HEK293 (cell line): ENCODE results near the gene LMNA.
A peak's percentile ranks its signal among the peaks of the same experiment; 100 is the strongest.

Source experiments
- CTCF ChIA-PET: fragments of 350-600 bp; formaldehyde crosslinking; extraction: SDS; loops from one replicate; lab custom pipeline; 2021; ENCODE audit warnings: antibody characterized with exemption; lab: Yijun Ruan, JAX
- POLR2A ChIA-PET: fragments of 300-600 bp; formaldehyde crosslinking; extraction: SDS; loops from one replicate; lab custom pipeline; 2020; ENCODE audit warnings: antibody characterized with exemption, inconsistent platforms; lab: Yijun Ruan, JAX
- H3K27ac ChIP-seq: fragments of 200-500 bp; sonication (Bioruptor generic); 2 replicates; pipeline ENCODE4 v1.5.1; 2014; ENCODE audit warnings: low read depth, low read length, control low read depth, inconsistent platforms; ENCODE audit errors: extremely low read depth
- H3K36me3 ChIP-seq, 2 experiments: fragments of 200-500 bp in 1 of 2; sonication (Bioruptor generic) in 1 of 2; 1 replicate in 1 of 2; 2 replicates in 1 of 2; pipeline ENCODE4 v1.5.1; 2014 to 2017; ENCODE audit warnings: inconsistent platforms in 2 of 2, low read length in 2 of 2; ENCODE audit not compliant: control insufficient read depth in 2 of 2, insufficient read depth in 1 of 2
- H3K4me1 ChIP-seq: fragments of 200-500 bp; sonication (Bioruptor generic); 2 replicates; pipeline ENCODE4 v1.5.1; 2014; ENCODE audit warnings: mild to moderate bottlenecking, low read length, inconsistent platforms; ENCODE audit not compliant: control insufficient read depth, insufficient read depth
- H3K4me3 ChIP-seq: 2 replicates; pipeline ENCODE4 v1.5.1; 2011; ENCODE audit warnings: low read depth, mild to moderate bottlenecking, control low read depth, low read length, moderate library complexity
- H3K9me3 ChIP-seq: fragments of 200-500 bp; sonication (Bioruptor generic); 2 replicates; pipeline ENCODE4 v1.5.1; 2014; ENCODE audit warnings: low read depth, low read length, inconsistent platforms; ENCODE audit not compliant: control insufficient read depth, insufficient read depth
- GLIS1 ChIP-seq: fragments of 450-650 bp; formaldehyde crosslinking; IDR thresholded peaks from 2 replicates; pipeline ENCODE4 v1.5.1; 2016; ENCODE audit warnings: missing biosample characterization, missing genetic modification characterization
- SALL2 ChIP-seq: fragments of 450-650 bp; formaldehyde crosslinking; IDR thresholded peaks from 2 replicates; pipeline ENCODE4 v1.5.0; 2017; ENCODE audit warnings: missing biosample characterization, mild to moderate bottlenecking, missing genetic modification characterization, borderline replicate concordance
- TCF7L2 ChIP-seq: IDR thresholded peaks from 2 replicates; pipeline ENCODE4 v1.6.1; 2011; ENCODE audit warnings: low read depth, mild to moderate bottlenecking, inconsistent platforms, low read length, moderate library complexity, borderline replicate concordance
- ZNF112 ChIP-seq: fragments of 450-650 bp; formaldehyde crosslinking; IDR thresholded peaks from 2 replicates; pipeline ENCODE4 v1.5.0; 2017; ENCODE audit warnings: missing biosample characterization, missing genetic modification characterization
- ZNF169 ChIP-seq: fragments of 450-650 bp; formaldehyde crosslinking; IDR thresholded peaks from 2 replicates; pipeline ENCODE4 v1.5.1; 2016; ENCODE audit warnings: missing biosample characterization, missing genetic modification characterization
- ZNF223 ChIP-seq: fragments of 450-650 bp; formaldehyde crosslinking; IDR thresholded peaks from 2 replicates; pipeline ENCODE4 v1.5.1; 2016; ENCODE audit warnings: missing biosample characterization, missing genetic modification characterization
- ZNF24 ChIP-seq: fragments of 450-650 bp; formaldehyde crosslinking; IDR thresholded peaks from 2 replicates; pipeline ENCODE4 v1.5.1; 2016; ENCODE audit warnings: missing biosample characterization, missing genetic modification characterization
- ZNF416 ChIP-seq: fragments of 450-650 bp; formaldehyde crosslinking; IDR thresholded peaks from 2 replicates; pipeline ENCODE4 v1.5.1; 2016; ENCODE audit warnings: missing biosample characterization, missing genetic modification characterization
- ZNF48 ChIP-seq: fragments of 450-650 bp; formaldehyde crosslinking; IDR thresholded peaks from 2 replicates; pipeline ENCODE4 v1.5.1; 2016; ENCODE audit warnings: missing biosample characterization, missing genetic modification characterization
- ZNF529 ChIP-seq: fragments of 450-650 bp; formaldehyde crosslinking; IDR thresholded peaks from 2 replicates; pipeline ENCODE4 v1.5.1; 2017; ENCODE audit warnings: missing genetic modification characterization, missing biosample characterization; ENCODE audit not compliant: insufficient replicate concordance
- ZNF600 ChIP-seq: fragments of 450-650 bp; formaldehyde crosslinking; IDR thresholded peaks from 2 replicates; pipeline ENCODE4 v1.5.1; 2016; ENCODE audit warnings: missing biosample characterization, missing genetic modification characterization
- ZNF670 ChIP-seq: fragments of 450-650 bp; formaldehyde crosslinking; IDR thresholded peaks from 2 replicates; pipeline ENCODE4 v1.5.1; 2016; ENCODE audit warnings: missing biosample characterization, missing genetic modification characterization, low read depth
- ZNF747 ChIP-seq: fragments of 450-650 bp; formaldehyde crosslinking; IDR thresholded peaks from 2 replicates; pipeline ENCODE4 v1.5.1; 2016; ENCODE audit warnings: missing biosample characterization, missing genetic modification characterization
- ZNF837 ChIP-seq: fragments of 450-650 bp; formaldehyde crosslinking; IDR thresholded peaks from 2 replicates; pipeline ENCODE4 v1.5.1; 2016; ENCODE audit warnings: missing biosample characterization, missing genetic modification characterization
- ZSCAN23 ChIP-seq: fragments of 450-650 bp; formaldehyde crosslinking; IDR thresholded peaks from 2 replicates; pipeline ENCODE4 v1.5.1; 2016; ENCODE audit warnings: missing biosample characterization, missing genetic modification characterization
- TF ChIP-seq, protein P1 (sequence below): fragments of 450-650 bp; formaldehyde crosslinking; IDR thresholded peaks from 2 replicates; pipeline ENCODE4 v1.5.1; 2016; ENCODE audit warnings: missing biosample characterization, missing genetic modification characterization
- TF ChIP-seq, protein P2 (sequence below): fragments of 450-650 bp; formaldehyde crosslinking; IDR thresholded peaks from 2 replicates; pipeline ENCODE4 v1.5.1; 2016; ENCODE audit warnings: missing biosample characterization, missing genetic modification characterization
- TF ChIP-seq, protein P3 (sequence below): fragments of 450-650 bp; IDR thresholded peaks from 2 replicates; pipeline ENCODE4 v1.5.1; 2018; ENCODE audit warnings: missing biosample characterization, mild to moderate bottlenecking, missing genetic modification characterization
- TF ChIP-seq, protein P4 (sequence below): fragments of 450-650 bp; formaldehyde crosslinking; IDR thresholded peaks from 2 replicates; pipeline ENCODE4 v1.5.1; 2016; ENCODE audit warnings: missing biosample characterization, missing genetic modification characterization
- TF ChIP-seq, protein P5 (sequence below): fragments of 450-650 bp; formaldehyde crosslinking; IDR thresholded peaks from 2 replicates; pipeline ENCODE4 v1.5.1; 2017; ENCODE audit warnings: missing biosample characterization, missing genetic modification characterization
- TF ChIP-seq, protein P6 (sequence below): fragments of 450-650 bp; formaldehyde crosslinking; IDR thresholded peaks from 2 replicates; pipeline ENCODE4 v1.5.1; 2016; ENCODE audit warnings: missing biosample characterization, missing genetic modification characterization

Gene LMNA

DNA sequence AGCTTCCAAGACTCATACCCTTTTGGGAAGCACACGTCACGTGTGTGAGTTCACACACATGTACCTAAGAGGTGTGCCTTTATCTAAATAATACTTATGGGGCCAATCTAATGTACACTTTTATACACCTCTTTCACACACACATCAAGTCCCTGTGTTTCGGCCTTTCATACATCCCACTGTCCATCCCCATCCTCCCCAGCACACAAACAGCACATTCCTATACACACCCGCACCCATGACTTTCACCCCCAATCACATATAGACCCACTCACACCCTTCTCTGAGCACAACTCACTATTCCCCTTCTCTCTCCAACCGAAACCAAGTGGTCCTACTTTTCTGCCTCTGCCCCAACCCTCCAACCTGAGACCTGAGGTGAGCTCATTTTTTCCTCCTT, 35.8 kb upstream of the LMNA start (continued):
- peak; percentile 35; the same call in 1 of the 2 replicates for TF ChIP-seq ZNF600 (tag by site-specific recombination)
- TF ChIP-seq ZNF112 (tag by site-specific recombination) = no peak
- TF ChIP-seq ZSCAN23 = no peak
- no peak for TF ChIP-seq ZNF670 (tag by site-specific recombination)
- TF ChIP-seq, protein P1, sequence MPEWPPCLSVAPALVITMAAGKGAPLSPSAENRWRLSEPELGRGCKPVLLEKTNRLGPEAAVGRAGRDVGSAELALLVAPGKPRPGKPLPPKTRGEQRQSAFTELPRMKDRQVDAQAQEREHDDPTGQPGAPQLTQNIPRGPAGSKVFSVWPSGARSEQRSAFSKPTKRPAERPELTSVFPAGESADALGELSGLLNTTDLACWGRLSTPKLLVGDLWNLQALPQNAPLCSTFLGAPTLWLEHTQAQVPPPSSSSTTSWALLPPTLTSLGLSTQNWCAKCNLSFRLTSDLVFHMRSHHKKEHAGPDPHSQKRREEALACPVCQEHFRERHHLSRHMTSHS (tag by site-specific recombination) = no peak
- no peak for TF ChIP-seq ZNF837 (tag by site-specific recombination)
- TF ChIP-seq ZNF747 (tag by site-specific recombination) = no peak
- no peak for TF ChIP-seq ZNF529

DNA sequence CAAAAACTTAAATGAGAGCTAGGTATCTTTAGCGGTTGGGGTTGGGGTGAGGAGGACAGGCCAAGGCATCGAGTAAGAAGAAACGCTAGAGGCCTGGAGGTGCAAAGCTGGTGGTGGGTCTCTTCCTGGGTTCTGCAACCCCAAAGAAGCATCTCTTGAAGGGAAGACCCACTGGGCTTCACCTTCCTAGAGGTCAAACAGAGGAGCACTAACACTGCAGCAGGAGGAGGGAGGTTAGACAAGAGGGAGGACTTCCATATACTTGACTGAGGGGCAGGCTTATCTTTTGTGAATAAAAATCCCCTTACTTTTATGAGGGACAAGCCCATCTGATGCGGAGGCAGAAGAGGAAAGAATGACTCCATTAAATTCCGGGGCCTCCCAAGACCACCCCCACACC, 34.7 kb upstream of the LMNA start:
- ChIA-PET POLR2A (no interaction called here), CTCF (interaction anchor here (2.8 kb wide), 1 partner anchor 12 kb away, joined by 13 read pairs; no protein-coding TSS in a partner anchor)
- H3K36me3 ChIP-seq = peaks cover 0 to 24% of the 10 kb centered on the region in 2 experiments; a peak in 1 of 3 replicates
- peaks cover 5% of the 10 kb centered on the region for H3K4me1 ChIP-seq
- H3K27ac ChIP-seq = no peak overlapping the region
- no peaks in the 10 kb centered on the region for H3K9me3 ChIP-seq
- H3K4me3 ChIP-seq = no peak overlapping the region
- TF ChIP-seq ZNF169 (tag by site-specific recombination) (no peak), ZNF223 (tag by site-specific recombination) (no peak), ZNF416 (tag by site-specific recombination) (no peak), ZNF48 (tag by site-specific recombination) (no peak), SALL2 (no peak), TCF7L2 (no peak)
- TF ChIP-seq, protein P2, sequence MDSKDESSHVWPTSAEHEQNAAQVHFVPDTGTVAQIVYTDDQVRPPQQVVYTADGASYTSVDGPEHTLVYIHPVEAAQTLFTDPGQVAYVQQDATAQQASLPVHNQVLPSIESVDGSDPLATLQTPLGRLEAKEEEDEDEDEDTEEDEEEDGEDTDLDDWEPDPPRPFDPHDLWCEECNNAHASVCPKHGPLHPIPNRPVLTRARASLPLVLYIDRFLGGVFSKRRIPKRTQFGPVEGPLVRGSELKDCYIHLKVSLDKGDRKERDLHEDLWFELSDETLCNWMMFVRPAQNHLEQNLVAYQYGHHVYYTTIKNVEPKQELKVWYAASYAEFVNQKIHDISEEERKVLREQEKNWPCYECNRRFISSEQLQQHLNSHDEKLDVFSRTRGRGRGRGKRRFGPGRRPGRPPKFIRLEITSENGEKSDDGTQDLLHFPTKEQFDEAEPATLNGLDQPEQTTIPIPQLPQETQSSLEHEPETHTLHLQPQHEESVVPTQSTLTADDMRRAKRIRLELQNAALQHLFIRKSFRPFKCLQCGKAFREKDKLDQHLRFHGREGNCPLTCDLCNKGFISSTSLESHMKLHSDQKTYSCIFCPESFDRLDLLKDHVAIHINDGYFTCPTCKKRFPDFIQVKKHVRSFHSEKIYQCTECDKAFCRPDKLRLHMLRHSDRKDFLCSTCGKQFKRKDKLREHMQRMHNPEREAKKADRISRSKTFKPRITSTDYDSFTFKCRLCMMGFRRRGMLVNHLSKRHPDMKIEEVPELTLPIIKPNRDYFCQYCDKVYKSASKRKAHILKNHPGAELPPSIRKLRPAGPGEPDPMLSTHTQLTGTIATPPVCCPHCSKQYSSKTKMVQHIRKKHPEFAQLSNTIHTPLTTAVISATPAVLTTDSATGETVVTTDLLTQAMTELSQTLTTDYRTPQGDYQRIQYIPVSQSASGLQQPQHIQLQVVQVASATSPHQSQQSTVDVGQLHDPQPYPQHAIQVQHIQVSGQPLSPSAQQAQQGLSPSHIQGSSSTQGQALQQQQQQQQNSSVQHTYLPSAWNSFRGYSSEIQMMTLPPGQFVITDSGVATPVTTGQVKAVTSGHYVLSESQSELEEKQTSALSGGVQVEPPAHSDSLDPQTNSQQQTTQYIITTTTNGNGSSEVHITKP (tag by site-specific recombination) = peak; percentile 54; the same call in 1 of the 2 replicates
- TF ChIP-seq, protein P3, sequence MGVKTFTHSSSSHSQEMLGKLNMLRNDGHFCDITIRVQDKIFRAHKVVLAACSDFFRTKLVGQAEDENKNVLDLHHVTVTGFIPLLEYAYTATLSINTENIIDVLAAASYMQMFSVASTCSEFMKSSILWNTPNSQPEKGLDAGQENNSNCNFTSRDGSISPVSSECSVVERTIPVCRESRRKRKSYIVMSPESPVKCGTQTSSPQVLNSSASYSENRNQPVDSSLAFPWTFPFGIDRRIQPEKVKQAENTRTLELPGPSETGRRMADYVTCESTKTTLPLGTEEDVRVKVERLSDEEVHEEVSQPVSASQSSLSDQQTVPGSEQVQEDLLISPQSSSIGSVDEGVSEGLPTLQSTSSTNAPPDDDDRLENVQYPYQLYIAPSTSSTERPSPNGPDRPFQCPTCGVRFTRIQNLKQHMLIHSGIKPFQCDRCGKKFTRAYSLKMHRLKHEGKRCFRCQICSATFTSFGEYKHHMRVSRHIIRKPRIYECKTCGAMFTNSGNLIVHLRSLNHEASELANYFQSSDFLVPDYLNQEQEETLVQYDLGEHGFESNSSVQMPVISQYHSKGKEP (tag by site-specific recombination) = no peak

DNA sequence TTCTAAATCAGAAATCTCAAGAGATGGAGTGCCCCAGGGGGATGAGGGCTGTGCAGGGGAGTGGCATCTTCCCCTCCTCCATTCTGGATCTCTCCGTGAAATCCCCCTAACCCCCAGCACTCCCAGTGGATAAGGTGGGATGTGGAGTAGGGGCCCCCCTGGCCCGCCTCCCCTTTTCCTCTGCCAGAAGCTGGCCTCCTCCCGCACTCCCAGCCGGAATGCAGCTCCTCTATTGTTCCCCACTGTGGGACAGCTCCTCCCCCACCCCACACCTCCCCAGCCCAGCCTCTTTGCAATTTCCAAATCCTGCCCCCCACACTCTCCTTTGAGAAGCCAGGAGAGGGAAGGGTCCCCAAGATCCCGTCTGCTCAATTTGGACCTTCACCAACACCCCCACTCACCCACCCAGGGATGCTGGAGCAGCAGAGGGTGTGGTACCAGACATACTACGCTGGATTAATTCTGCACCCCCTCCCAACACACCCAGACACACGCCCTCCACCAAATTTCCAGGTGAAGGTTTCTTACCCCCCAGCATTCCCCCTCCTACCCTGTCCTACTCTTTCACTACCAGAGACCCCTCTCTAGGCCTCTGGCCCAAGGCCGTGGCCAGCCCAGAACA, 34.2 kb upstream of the LMNA start:
- Histone ChIP-seq H3K9me3 (no peaks in the 10 kb centered on the region), H3K4me3 (no peak overlapping the region), H3K4me1 (peaks cover 4% of the 10 kb centered on the region; the same call in 1 of the 2 replicates), H3K27ac (no peak overlapping the region), H3K36me3 (peaks cover 0 to 24% of the 10 kb centered on the region in 2 experiments; a peak in 1 of 3 replicates)
- ChIA-PET POLR2A (no interaction called here), CTCF (interaction anchor here (2.8 kb wide), 1 partner anchor 13 kb away, joined by 13 read pairs; no protein-coding TSS in a partner anchor)
- TF ChIP-seq ZNF24 = no peak
- TF ChIP-seq, protein P4, sequence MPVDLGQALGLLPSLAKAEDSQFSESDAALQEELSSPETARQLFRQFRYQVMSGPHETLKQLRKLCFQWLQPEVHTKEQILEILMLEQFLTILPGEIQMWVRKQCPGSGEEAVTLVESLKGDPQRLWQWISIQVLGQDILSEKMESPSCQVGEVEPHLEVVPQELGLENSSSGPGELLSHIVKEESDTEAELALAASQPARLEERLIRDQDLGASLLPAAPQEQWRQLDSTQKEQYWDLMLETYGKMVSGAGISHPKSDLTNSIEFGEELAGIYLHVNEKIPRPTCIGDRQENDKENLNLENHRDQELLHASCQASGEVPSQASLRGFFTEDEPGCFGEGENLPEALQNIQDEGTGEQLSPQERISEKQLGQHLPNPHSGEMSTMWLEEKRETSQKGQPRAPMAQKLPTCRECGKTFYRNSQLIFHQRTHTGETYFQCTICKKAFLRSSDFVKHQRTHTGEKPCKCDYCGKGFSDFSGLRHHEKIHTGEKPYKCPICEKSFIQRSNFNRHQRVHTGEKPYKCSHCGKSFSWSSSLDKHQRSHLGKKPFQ (tag by site-specific recombination) = no peak
- TF ChIP-seq, protein P5, sequence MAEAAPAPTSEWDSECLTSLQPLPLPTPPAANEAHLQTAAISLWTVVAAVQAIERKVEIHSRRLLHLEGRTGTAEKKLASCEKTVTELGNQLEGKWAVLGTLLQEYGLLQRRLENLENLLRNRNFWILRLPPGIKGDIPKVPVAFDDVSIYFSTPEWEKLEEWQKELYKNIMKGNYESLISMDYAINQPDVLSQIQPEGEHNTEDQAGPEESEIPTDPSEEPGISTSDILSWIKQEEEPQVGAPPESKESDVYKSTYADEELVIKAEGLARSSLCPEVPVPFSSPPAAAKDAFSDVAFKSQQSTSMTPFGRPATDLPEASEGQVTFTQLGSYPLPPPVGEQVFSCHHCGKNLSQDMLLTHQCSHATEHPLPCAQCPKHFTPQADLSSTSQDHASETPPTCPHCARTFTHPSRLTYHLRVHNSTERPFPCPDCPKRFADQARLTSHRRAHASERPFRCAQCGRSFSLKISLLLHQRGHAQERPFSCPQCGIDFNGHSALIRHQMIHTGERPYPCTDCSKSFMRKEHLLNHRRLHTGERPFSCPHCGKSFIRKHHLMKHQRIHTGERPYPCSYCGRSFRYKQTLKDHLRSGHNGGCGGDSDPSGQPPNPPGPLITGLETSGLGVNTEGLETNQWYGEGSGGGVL (tag by site-specific recombination) = peak; percentile 44
- peak; percentile 25; the same call in 1 of the 2 replicates for TF ChIP-seq GLIS1 (tag by site-specific recombination)
- TF ChIP-seq, protein P6, sequence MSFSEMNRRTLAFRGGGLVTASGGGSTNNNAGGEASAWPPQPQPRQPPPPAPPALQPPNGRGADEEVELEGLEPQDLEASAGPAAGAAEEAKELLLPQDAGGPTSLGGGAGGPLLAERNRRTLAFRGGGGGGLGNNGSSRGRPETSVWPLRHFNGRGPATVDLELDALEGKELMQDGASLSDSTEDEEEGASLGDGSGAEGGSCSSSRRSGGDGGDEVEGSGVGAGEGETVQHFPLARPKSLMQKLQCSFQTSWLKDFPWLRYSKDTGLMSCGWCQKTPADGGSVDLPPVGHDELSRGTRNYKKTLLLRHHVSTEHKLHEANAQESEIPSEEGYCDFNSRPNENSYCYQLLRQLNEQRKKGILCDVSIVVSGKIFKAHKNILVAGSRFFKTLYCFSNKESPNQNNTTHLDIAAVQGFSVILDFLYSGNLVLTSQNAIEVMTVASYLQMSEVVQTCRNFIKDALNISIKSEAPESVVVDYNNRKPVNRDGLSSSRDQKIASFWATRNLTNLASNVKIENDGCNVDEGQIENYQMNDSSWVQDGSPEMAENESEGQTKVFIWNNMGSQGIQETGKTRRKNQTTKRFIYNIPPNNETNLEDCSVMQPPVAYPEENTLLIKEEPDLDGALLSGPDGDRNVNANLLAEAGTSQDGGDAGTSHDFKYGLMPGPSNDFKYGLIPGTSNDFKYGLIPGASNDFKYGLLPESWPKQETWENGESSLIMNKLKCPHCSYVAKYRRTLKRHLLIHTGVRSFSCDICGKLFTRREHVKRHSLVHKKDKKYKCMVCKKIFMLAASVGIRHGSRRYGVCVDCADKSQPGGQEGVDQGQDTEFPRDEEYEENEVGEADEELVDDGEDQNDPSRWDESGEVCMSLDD (tag by site-specific recombination) = 0 out of 2 replicates have a peak, but pooled peaks have one; percentile 15
